Measurements from ENCODE around the gene ZBTB47. TPM values are rescaled to one million over a fixed set of nuclear protein-coding genes. Genes with fewer than 3 reads are reported as not detected.

Gene ZBTB47
- total and polyA plus RNA-seq, 12 donors: 7.0 to 39.4 (median 27.9) TPM

GRCh38 chr3:42712688-42713372, 59.3 kb downstream of the ZBTB47 start:
- no peak overlapping the region for H3K27ac ChIP-seq
- no peak overlapping the region for H3K4me3 ChIP-seq
- no peaks in the 10 kb centered on the region for H3K4me1 ChIP-seq (replicated peaks in 1 of 2)
- 75 to 96% (median 79%) methylated on average over 4 to 5 of the region's 5 CpGs for WGBS, 4 donors
- TF ChIP-seq CTCF (IDR thresholded peaks at IDR 0.05): no peak
- TF ChIP-seq POLR2A (IDR thresholded peaks at IDR 0.05): no peak
- H3K9me3 ChIP-seq (replicated peaks in 1 of 3): no peaks in the 10 kb centered on the region
- intact Hi-C loops (cut with DNase I): no loop called here
- H3K36me3 ChIP-seq (replicated peaks in 1 of 2): no peaks in the 10 kb centered on the region
- DNase-seq: peak in 2 of 7 donors; percentile 5 to 28
- H3K27me3 ChIP-seq: no peaks in the 10 kb centered on the region

- WGBS, 4 donors: 87 to 98% (median 96%) methylated on average over 2 of the region's 2 CpGs
- Histone ChIP-seq H3K27me3 (no peaks in the 10 kb centered on the region), H3K36me3 (replicated peaks in 1 of 2) (no peaks in the 10 kb centered on the region), H3K9me3 (replicated peaks in 1 of 3) (no peaks in the 10 kb centered on the region), H3K4me1 (replicated peaks in 1 of 2) (no peaks in the 10 kb centered on the region), H3K27ac (no peak overlapping the region), H3K4me3 (no peak overlapping the region)
- no peak for TF ChIP-seq CTCF (IDR thresholded peaks at IDR 0.05)
- no peak for TF ChIP-seq POLR2A (IDR thresholded peaks at IDR 0.05)
- intact Hi-C loops (cut with DNase I): no loop called here
- DNase-seq: no peak
Measured at GRCh38 chr3:42713747-42714146, 60.2 kb downstream of the ZBTB47 start.

GRCh38 chr3:42714171-42714852, 60.8 kb downstream of the ZBTB47 start:
- DNase-seq: no peak
- TF ChIP-seq POLR2A (IDR thresholded peaks at IDR 0.05) (no peak), CTCF (IDR thresholded peaks at IDR 0.05) (no peak)
- 76 to 87% (median 80%) methylated on average over 4 of the region's 4 CpGs for WGBS, 4 donors
- Histone ChIP-seq H3K4me3 (no peak overlapping the region), H3K27ac (no peak overlapping the region), H3K27me3 (no peaks in the 10 kb centered on the region), H3K4me1 (replicated peaks in 1 of 2) (no peaks in the 10 kb centered on the region), H3K36me3 (replicated peaks in 1 of 2) (no peaks in the 10 kb centered on the region), H3K9me3 (replicated peaks in 1 of 3) (no peaks in the 10 kb centered on the region)
- intact Hi-C loops (cut with DNase I): no loop called here

Other genes starting within 250 kb of the ZBTB47 start
- not detected for gene LYZL4, start 243.1 kb upstream of the ZBTB47 start, total RNA-seq
- gene LYZL4, start 243.1 kb upstream of the ZBTB47 start, polyA plus RNA-seq: not detected
- gene VIPR1, start 151.1 kb upstream of the ZBTB47 start, total RNA-seq: 10 to 100 TPM in 3 of 9 donors, 1 to 10 TPM in 5, under 1 TPM in 1; 0.55 to 24.4 (median 2.7) TPM
- gene VIPR1, start 151.1 kb upstream of the ZBTB47 start, polyA plus RNA-seq: 1 to 10 TPM; 2.6 to 9.2 (median 4.2) TPM
- gene SEC22C, start 71.7 kb upstream of the ZBTB47 start, total RNA-seq: 10 to 100 TPM; 37.0 to 65.7 (median 42.4) TPM
- gene SEC22C, start 71.7 kb upstream of the ZBTB47 start, polyA plus RNA-seq: 10 to 100 TPM; 13.7 to 43.1 (median 19.6) TPM
- gene SS18L2, start 62.8 kb upstream of the ZBTB47 start, total RNA-seq: 10 to 100 TPM; 14.2 to 31.2 (median 20.1) TPM
- gene SS18L2, start 62.8 kb upstream of the ZBTB47 start, polyA plus RNA-seq: 10 to 100 TPM; 25.8 to 43.0 (median 35.4) TPM
- 100 to 1,000 TPM in 3 of 9 donors, 10 to 100 TPM in 6; 12.7 to 114 (median 53.9) TPM for gene NKTR, start 53.0 kb upstream of the ZBTB47 start, total RNA-seq
- 10 to 100 TPM; 34.3 to 64.7 (median 47.5) TPM for gene NKTR, start 53.0 kb upstream of the ZBTB47 start, polyA plus RNA-seq
- gene KLHL40, start 31.8 kb downstream of the ZBTB47 start, total RNA-seq: under 1 TPM in 2 of 9 donors, not detected in 7; 0.11 to 0.54 TPM
- gene KLHL40, start 31.8 kb downstream of the ZBTB47 start, polyA plus RNA-seq: under 1 TPM in 1 of 3 donors, not detected in 2; 0.03 TPM
- 1 to 10 TPM in 2 of 9 donors, under 1 TPM in 6, not detected in 1; 0.18 to 4.5 (median 0.56) TPM for gene HHATL, start 49.1 kb downstream of the ZBTB47 start, total RNA-seq
- 1 to 10 TPM in 1 of 3 donors, under 1 TPM in 1, not detected in 1; 0.94 to 3.0 TPM for gene HHATL, start 49.1 kb downstream of the ZBTB47 start, polyA plus RNA-seq
- 1 to 10 TPM in 3 of 9 donors, under 1 TPM in 4, not detected in 2; 0.35 to 1.5 (median 0.95) TPM for gene CCDC13, start 119.6 kb downstream of the ZBTB47 start, total RNA-seq
- gene CCDC13, start 119.6 kb downstream of the ZBTB47 start, polyA plus RNA-seq: 1 to 10 TPM in 2 of 3 donors, under 1 TPM in 1; 0.88 to 2.1 (median 1.5) TPM
- 100 to 1,000 TPM in 7 of 9 donors, 10 to 100 TPM in 2; 62.4 to 242 (median 120) TPM for gene HIGD1A, start 150.8 kb downstream of the ZBTB47 start, total RNA-seq
- 100 to 1,000 TPM in 2 of 3 donors, 10 to 100 TPM in 1; 71.7 to 324 (median 121) TPM for gene HIGD1A, start 150.8 kb downstream of the ZBTB47 start, polyA plus RNA-seq
- gene ACKR2, start 155.7 kb downstream of the ZBTB47 start, total RNA-seq: 10 to 100 TPM in 1 of 9 donors, 1 to 10 TPM in 8; 1.6 to 19.9 (median 4.2) TPM
- gene ACKR2, start 155.7 kb downstream of the ZBTB47 start, polyA plus RNA-seq: 1 to 10 TPM; 1.1 to 2.0 (median 1.7) TPM
- gene CYP8B1, start 222.2 kb downstream of the ZBTB47 start, total RNA-seq: under 1 TPM in 2 of 9 donors, not detected in 7; 0.04 to 0.08 TPM
- under 1 TPM in 1 of 3 donors, not detected in 2; 0.07 TPM for gene CYP8B1, start 222.2 kb downstream of the ZBTB47 start, polyA plus RNA-seq